ENCODE results near the gene QPCT.

DNA sequence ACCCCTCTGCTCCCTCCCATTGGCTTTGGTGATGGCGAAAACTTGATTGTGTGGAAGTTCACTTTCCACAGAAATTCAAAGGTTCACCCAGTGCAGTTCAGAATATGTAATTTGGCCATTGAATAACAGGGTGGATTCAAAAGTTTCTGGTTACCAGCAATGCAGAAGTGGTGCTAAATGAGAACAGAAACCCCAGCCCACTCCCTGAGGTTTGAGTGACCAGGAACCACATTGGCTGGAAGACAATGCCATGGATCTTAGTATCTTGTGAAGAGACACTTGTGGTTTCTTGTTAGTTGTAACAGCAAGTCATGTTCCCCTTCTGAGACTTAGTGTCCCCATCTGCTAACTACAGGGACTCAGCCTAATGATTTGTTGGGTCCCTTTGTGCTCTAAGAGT, 49.8 kb downstream of the QPCT start:
- TF ChIP-seq, protein P1, sequence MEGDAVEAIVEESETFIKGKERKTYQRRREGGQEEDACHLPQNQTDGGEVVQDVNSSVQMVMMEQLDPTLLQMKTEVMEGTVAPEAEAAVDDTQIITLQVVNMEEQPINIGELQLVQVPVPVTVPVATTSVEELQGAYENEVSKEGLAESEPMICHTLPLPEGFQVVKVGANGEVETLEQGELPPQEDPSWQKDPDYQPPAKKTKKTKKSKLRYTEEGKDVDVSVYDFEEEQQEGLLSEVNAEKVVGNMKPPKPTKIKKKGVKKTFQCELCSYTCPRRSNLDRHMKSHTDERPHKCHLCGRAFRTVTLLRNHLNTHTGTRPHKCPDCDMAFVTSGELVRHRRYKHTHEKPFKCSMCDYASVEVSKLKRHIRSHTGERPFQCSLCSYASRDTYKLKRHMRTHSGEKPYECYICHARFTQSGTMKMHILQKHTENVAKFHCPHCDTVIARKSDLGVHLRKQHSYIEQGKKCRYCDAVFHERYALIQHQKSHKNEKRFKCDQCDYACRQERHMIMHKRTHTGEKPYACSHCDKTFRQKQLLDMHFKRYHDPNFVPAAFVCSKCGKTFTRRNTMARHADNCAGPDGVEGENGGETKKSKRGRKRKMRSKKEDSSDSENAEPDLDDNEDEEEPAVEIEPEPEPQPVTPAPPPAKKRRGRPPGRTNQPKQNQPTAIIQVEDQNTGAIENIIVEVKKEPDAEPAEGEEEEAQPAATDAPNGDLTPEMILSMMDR (conservative IDR thresholded peaks at IDR 0.05; ENCODE audit: low read depth in 2 of 2), result no peak
- TF ChIP-seq EZH2 (IDR thresholded peaks at IDR 0.05; ENCODE audit: low read depth, unreplicated experiment), result no peak
- no peak for TF ChIP-seq CREB1 (CRISPR knock-in tag; IDR thresholded peaks at IDR 0.05; ENCODE audit: low read depth)
- TF ChIP-seq, protein P2, sequence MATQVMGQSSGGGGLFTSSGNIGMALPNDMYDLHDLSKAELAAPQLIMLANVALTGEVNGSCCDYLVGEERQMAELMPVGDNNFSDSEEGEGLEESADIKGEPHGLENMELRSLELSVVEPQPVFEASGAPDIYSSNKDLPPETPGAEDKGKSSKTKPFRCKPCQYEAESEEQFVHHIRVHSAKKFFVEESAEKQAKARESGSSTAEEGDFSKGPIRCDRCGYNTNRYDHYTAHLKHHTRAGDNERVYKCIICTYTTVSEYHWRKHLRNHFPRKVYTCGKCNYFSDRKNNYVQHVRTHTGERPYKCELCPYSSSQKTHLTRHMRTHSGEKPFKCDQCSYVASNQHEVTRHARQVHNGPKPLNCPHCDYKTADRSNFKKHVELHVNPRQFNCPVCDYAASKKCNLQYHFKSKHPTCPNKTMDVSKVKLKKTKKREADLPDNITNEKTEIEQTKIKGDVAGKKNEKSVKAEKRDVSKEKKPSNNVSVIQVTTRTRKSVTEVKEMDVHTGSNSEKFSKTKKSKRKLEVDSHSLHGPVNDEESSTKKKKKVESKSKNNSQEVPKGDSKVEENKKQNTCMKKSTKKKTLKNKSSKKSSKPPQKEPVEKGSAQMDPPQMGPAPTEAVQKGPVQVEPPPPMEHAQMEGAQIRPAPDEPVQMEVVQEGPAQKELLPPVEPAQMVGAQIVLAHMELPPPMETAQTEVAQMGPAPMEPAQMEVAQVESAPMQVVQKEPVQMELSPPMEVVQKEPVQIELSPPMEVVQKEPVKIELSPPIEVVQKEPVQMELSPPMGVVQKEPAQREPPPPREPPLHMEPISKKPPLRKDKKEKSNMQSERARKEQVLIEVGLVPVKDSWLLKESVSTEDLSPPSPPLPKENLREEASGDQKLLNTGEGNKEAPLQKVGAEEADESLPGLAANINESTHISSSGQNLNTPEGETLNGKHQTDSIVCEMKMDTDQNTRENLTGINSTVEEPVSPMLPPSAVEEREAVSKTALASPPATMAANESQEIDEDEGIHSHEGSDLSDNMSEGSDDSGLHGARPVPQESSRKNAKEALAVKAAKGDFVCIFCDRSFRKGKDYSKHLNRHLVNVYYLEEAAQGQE (IDR thresholded peaks at IDR 0.05; ENCODE audit: unreplicated experiment), result no peak
- TF ChIP-seq EZH2phosphoT487 (IDR thresholded peaks at IDR 0.05; ENCODE audit: unreplicated experiment), result no peak
- TF ChIP-seq ZNF114 (CRISPR knock-in tag; IDR thresholded peaks at IDR 0.05), result no peak
- TF ChIP-seq JUNB (IDR thresholded peaks at IDR 0.05; ENCODE audit: unreplicated experiment), result no peak
- TF ChIP-seq POLR2AphosphoS5 (IDR thresholded peaks at IDR 0.05; ENCODE audit: low read depth), result no peak
- no peak for TF ChIP-seq NANOG (IDR thresholded peaks at IDR 0.05; ENCODE audit: borderline replicate concordance)
- no peak for TF ChIP-seq STAT1 (IDR thresholded peaks at IDR 0.05; ENCODE audit: unreplicated experiment)
- TF ChIP-seq, protein P3, sequence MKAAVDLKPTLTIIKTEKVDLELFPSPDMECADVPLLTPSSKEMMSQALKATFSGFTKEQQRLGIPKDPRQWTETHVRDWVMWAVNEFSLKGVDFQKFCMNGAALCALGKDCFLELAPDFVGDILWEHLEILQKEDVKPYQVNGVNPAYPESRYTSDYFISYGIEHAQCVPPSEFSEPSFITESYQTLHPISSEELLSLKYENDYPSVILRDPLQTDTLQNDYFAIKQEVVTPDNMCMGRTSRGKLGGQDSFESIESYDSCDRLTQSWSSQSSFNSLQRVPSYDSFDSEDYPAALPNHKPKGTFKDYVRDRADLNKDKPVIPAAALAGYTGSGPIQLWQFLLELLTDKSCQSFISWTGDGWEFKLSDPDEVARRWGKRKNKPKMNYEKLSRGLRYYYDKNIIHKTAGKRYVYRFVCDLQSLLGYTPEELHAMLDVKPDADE (IDR thresholded peaks at IDR 0.05), result no peak
- no peak for TF ChIP-seq ZNF331 (CRISPR knock-in tag; IDR thresholded peaks at IDR 0.05; ENCODE audit: low read depth)
- TF ChIP-seq, protein P4, sequence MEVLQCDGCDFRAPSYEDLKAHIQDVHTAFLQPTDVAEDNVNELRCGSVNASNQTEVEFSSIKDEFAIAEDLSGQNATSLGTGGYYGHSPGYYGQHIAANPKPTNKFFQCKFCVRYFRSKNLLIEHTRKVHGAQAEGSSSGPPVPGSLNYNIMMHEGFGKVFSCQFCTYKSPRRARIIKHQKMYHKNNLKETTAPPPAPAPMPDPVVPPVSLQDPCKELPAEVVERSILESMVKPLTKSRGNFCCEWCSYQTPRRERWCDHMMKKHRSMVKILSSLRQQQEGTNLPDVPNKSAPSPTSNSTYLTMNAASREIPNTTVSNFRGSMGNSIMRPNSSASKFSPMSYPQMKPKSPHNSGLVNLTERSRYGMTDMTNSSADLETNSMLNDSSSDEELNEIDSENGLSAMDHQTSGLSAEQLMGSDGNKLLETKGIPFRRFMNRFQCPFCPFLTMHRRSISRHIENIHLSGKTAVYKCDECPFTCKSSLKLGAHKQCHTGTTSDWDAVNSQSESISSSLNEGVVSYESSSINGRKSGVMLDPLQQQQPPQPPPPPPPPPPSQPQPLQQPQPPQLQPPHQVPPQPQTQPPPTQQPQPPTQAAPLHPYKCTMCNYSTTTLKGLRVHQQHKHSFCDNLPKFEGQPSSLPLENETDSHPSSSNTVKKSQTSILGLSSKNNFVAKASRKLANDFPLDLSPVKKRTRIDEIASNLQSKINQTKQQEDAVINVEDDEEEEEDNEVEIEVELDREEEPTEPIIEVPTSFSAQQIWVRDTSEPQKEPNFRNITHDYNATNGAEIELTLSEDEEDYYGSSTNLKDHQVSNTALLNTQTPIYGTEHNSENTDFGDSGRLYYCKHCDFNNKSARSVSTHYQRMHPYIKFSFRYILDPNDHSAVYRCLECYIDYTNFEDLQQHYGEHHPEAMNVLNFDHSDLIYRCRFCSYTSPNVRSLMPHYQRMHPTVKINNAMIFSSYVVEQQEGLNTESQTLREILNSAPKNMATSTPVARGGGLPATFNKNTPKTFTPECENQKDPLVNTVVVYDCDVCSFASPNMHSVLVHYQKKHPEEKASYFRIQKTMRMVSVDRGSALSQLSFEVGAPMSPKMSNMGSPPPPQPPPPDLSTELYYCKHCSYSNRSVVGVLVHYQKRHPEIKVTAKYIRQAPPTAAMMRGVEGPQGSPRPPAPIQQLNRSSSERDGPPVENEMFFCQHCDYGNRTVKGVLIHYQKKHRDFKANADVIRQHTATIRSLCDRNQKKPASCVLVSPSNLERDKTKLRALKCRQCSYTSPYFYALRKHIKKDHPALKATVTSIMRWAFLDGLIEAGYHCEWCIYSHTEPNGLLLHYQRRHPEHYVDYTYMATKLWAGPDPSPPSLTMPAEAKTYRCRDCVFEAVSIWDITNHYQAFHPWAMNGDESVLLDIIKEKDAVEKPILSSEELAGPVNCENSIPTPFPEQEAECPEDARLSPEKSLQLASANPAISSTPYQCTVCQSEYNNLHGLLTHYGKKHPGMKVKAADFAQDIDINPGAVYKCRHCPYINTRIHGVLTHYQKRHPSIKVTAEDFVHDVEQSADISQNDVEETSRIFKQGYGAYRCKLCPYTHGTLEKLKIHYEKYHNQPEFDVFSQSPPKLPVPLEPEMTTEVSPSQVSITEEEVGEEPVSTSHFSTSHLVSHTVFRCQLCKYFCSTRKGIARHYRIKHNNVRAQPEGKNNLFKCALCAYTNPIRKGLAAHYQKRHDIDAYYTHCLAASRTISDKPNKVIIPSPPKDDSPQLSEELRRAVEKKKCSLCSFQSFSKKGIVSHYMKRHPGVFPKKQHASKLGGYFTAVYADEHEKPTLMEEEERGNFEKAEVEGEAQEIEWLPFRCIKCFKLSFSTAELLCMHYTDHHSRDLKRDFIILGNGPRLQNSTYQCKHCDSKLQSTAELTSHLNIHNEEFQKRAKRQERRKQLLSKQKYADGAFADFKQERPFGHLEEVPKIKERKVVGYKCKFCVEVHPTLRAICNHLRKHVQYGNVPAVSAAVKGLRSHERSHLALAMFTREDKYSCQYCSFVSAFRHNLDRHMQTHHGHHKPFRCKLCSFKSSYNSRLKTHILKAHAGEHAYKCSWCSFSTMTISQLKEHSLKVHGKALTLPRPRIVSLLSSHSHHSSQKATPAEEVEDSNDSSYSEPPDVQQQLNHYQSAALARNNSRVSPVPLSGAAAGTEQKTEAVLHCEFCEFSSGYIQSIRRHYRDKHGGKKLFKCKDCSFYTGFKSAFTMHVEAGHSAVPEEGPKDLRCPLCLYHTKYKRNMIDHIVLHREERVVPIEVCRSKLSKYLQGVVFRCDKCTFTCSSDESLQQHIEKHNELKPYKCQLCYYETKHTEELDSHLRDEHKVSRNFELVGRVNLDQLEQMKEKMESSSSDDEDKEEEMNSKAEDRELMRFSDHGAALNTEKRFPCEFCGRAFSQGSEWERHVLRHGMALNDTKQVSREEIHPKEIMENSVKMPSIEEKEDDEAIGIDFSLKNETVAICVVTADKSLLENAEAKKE (CRISPR knock-in tag; IDR thresholded peaks at IDR 0.05), result no peak

Data from GM23338 (cell line).